Measurements from ENCODE around the gene SETD9. TPM values are rescaled to one million over a fixed set of nuclear protein-coding genes. Genes with fewer than 3 reads are reported as not detected.

Gene SETD9
- total and polyA plus RNA-seq, 7 donors, result 6.6 to 34.2 (median 23.7) TPM

DNA sequence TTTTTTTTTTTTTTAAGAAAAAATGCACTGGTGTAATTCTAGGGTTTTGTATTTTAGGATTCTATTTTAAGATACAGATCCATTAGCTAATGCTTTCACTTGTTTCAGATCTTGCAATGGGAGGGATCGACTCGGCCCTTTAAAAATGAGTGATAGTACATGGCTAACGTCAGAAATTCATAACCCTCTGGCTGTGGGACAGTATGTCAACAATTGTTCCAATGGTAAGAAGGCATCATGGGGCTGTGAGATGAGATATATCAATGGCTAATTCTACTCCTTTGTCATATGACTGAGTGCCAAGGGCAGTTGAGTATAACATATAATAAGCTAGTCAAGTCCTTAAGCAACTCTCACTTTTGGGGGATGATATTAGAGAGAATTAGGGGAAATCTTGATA lies 4.4 kb downstream of the SETD9 start:
- no peaks in the 10 kb centered on the region for H3K27me3 ChIP-seq
- H3K27ac ChIP-seq, result no peak overlapping the region
- TF ChIP-seq POLR2A (IDR thresholded peaks at IDR 0.05) (no peak), POLR2AphosphoS5 (IDR thresholded peaks at IDR 0.05) (no peak), EP300 (IDR thresholded peaks at IDR 0.05) (no peak)
- TF ChIP-seq, protein P1, sequence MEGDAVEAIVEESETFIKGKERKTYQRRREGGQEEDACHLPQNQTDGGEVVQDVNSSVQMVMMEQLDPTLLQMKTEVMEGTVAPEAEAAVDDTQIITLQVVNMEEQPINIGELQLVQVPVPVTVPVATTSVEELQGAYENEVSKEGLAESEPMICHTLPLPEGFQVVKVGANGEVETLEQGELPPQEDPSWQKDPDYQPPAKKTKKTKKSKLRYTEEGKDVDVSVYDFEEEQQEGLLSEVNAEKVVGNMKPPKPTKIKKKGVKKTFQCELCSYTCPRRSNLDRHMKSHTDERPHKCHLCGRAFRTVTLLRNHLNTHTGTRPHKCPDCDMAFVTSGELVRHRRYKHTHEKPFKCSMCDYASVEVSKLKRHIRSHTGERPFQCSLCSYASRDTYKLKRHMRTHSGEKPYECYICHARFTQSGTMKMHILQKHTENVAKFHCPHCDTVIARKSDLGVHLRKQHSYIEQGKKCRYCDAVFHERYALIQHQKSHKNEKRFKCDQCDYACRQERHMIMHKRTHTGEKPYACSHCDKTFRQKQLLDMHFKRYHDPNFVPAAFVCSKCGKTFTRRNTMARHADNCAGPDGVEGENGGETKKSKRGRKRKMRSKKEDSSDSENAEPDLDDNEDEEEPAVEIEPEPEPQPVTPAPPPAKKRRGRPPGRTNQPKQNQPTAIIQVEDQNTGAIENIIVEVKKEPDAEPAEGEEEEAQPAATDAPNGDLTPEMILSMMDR (IDR thresholded peaks at IDR 0.05), result no peak
- no peak overlapping the region for H3K4me3 ChIP-seq
- no peaks in the 10 kb centered on the region for H3K36me3 ChIP-seq
- DNase-seq, result no peak
- intact Hi-C loops (cut with DNase I), result loop anchor here (5.0 kb wide), 1 partner anchor 1544 kb away; no protein-coding TSS in a partner anchor
- WGBS, 2 donors, result 95 to 96% methylated on average over 3 of the region's 3 CpGs
- peaks cover 0 to 9% (median 7%) of the 10 kb centered on the region in 4 donors for H3K4me1 ChIP-seq
- no peaks in the 10 kb centered on the region for H3K9me3 ChIP-seq

DNA sequence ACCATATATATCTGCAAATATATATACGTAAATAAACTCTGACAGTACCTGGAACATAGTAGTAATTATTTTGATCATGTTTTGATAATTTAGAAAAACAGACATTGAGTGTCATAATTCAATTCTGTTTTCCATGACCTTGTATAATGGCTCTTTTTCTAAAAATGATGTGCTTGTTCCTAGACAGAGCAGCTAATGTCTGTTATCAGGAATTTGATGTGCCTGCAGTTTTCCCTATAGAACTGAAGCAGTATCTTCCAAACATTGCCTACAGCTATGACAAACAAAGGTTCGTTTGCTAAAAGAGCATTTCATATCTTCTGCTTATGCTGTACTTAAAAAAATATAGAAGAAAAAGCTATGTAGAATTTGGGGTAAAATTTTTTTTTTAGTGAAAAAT lies 5.3 kb downstream of the SETD9 start:
- peaks cover 0 to 9% (median 7%) of the 10 kb centered on the region in 4 donors for H3K4me1 ChIP-seq
- TF ChIP-seq, protein P1 (IDR thresholded peaks at IDR 0.05), result no peak
- TF ChIP-seq POLR2AphosphoS5 (IDR thresholded peaks at IDR 0.05) (no peak), EP300 (IDR thresholded peaks at IDR 0.05) (no peak), POLR2A (IDR thresholded peaks at IDR 0.05) (no peak)
- no peak overlapping the region for H3K27ac ChIP-seq
- 90 to 92% methylated on average over 2 of the region's 2 CpGs for WGBS, 2 donors
- intact Hi-C loops (cut with DNase I), result loop anchor here (5.0 kb wide), 1 partner anchor 1543 kb away; no protein-coding TSS in a partner anchor
- no peak for DNase-seq
- no peak overlapping the region for H3K4me3 ChIP-seq
- no peaks in the 10 kb centered on the region for H3K9me3 ChIP-seq
- no peaks in the 10 kb centered on the region for H3K27me3 ChIP-seq
- H3K36me3 ChIP-seq, result no peaks in the 10 kb centered on the region

DNA sequence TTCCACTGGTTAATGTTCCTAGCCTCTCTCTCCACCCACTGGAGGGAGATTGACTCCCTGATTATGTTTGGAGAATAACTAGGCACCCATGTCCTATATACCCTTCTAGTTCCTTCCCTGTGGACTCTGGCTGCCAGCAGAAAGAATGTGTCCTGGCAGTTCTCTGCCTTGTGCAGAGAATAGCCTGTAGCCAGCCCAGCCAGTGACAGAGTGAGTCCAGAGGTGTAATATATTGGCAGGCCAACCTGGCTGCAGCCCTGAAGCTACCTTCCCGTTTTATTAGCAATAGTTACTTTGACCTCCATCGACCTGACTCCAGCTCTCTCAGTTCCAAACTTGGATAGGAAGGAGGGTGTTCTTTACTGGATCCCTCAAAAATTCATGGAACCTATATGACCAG lies 8.1 kb downstream of the SETD9 start:
- intact Hi-C loops (cut with DNase I), result no loop called here
- WGBS, 2 donors, result 36 to 61% methylated on average over 2 of the region's 2 CpGs
- H3K36me3 ChIP-seq, result peaks cover 0 to 16% (median 2%) of the 10 kb centered on the region in 4 donors
- H3K27ac ChIP-seq, result no peak overlapping the region
- TF ChIP-seq POLR2A (IDR thresholded peaks at IDR 0.05) (no peak), POLR2AphosphoS5 (IDR thresholded peaks at IDR 0.05) (no peak), EP300 (IDR thresholded peaks at IDR 0.05) (no peak)
- TF ChIP-seq, protein P1 (IDR thresholded peaks at IDR 0.05), result no peak
- no peaks in the 10 kb centered on the region for H3K9me3 ChIP-seq
- H3K4me3 ChIP-seq, result no peak overlapping the region
- no peaks in the 10 kb centered on the region for H3K27me3 ChIP-seq
- H3K4me1 ChIP-seq, result no peaks in the 10 kb centered on the region
- no peak for DNase-seq

DNA sequence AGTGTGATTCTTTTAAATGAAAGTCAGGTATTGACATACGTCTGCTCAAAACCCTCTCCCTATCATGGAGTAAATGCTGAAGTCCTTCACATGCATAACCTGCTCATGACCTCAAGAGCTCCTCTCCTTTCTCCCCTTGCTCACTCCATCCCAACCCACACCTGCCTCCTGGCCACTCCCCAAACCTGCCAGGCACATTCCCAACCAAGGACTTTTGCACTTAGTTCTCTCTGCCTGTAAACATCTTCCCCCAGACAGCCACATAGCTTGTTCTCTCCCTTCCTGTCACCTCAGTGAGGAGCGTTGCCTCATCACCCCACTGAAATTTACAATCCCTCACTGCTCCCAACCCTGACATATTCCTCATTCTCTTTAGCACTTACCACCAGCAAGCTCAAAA lies 8.7 kb downstream of the SETD9 start:
- no peak overlapping the region for H3K27ac ChIP-seq
- WGBS, 2 donors, result 31 to 72% methylated on average over 2 of the region's 2 CpGs
- no peaks in the 10 kb centered on the region for H3K9me3 ChIP-seq
- H3K27me3 ChIP-seq, result no peaks in the 10 kb centered on the region
- no peaks in the 10 kb centered on the region for H3K4me1 ChIP-seq
- intact Hi-C loops (cut with DNase I), result no loop called here
- H3K4me3 ChIP-seq, result no peak overlapping the region
- H3K36me3 ChIP-seq, result peaks cover 3 to 21% (median 6%) of the 10 kb centered on the region in 4 donors
- DNase-seq, result no peak
- TF ChIP-seq, protein P1 (IDR thresholded peaks at IDR 0.05), result no peak
- TF ChIP-seq POLR2A (IDR thresholded peaks at IDR 0.05) (no peak), EP300 (IDR thresholded peaks at IDR 0.05) (no peak), POLR2AphosphoS5 (IDR thresholded peaks at IDR 0.05) (no peak)
